ENCODE measurements around the gene SOX8.
"Not testable (repeated sequence)": the region's sequence is repeated elsewhere in the genome, so short reads cannot be mapped to it uniquely, and the experiment has no call there.

SOX8 gene

GRCh38 chr16:981695-982144 is at the start of gene SOX8:
TSS of gene SOX8 (plus strand) at chr16:981770. CDS start at chr16:981923, 153 bp downstream.
- FAIRE-seq, result no peak

- FAIRE-seq, result no peak
Observed at GRCh38 chr16:932831-933330, 48.7 kb upstream of the SOX8 start.

- no peak for FAIRE-seq
Observed at GRCh38 chr16:933581-933980, 48.0 kb upstream of the SOX8 start.

DNA sequence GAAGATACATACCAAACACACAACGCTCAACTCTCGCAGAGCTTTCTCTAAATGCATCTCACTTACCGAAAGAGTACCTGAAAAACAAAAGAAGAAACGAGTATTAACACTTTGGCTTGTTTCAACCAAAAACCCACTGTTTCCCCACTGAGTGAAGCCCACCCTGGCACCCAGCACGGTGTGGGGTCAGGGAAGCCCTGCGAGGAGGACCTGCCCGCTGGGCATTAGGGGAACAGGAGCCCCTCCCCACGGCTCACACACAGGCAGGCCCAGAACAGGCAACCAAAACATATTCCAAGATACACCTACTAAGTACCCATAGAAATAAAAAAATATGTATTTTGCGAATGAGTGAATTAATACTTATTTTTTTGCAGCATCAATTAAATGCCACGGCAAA is 47.4 kb upstream of the SOX8 start:
- FAIRE-seq, result no peak

- FAIRE-seq, result no peak
Observed at GRCh38 chr16:935684-936083, 45.9 kb upstream of the SOX8 start.

DNA sequence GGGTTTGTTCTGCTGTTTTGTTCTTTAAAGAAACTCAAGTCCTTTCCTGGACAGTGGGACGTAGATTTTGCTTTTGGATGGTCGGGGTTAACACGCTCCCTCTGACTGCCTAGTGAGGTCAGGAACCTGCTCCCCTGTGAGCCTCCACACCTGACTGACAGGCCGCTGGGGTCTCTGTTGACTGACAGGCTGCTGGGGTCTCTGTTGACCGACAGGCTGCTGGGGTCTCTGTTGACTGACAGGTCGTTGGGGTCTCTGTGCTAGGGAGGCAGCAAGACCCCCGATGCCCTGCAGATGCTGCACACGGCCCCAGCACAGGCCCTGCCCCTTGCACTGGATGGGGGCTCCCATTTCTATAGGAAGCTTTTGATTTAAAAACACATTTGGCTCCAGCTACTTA is 44.3 kb upstream of the SOX8 start:
- no peak for FAIRE-seq

DNA sequence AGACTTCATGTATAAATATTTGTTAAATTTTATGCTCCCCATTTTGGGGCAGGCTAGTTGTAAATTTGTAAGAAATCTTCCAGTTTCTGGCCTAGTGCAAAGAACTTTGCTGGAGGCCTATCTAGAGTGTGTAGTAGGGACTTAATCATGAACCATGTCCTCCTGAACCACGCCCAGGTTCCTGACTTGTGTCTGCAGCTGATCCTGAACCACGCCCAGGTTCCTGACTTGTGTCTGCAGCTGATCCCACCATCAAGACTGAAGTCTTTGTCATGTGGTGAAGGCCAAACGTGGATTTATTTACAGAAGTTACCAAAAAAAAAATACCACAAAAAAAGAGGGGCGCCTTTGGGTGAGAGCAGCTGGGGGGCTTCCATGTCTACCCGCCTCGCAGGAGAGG is 43.8 kb upstream of the SOX8 start:
- FAIRE-seq, result no peak

DNA sequence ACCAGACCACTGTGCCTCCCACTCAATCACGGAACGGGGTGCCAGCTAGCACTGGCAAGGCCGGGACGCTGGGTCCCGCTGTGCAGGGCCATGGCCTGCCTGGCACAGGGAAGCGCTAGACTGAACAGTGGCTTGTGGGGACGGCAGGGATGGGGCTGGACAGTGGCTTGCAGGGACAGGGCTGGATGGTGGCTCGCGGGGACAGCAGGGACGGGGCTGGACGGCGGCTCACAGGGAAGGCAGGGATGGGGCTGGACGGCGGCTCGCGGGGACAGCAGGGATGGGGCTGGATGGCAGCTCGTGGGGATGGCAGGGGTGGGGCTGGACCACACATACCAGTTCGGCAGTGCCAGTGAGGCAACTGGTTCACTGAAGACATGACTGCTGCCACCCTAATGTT is 43.4 kb upstream of the SOX8 start:
- FAIRE-seq, result no peak

GRCh38 chr16:938752-939151 is 42.8 kb upstream of the SOX8 start:
- no peak for FAIRE-seq

GRCh38 chr16:939311-939710 is 42.3 kb upstream of the SOX8 start:
- FAIRE-seq, result no peak

GRCh38 chr16:939941-940340 is 41.6 kb upstream of the SOX8 start:
- no peak for FAIRE-seq

- FAIRE-seq, result no peak
Observed at GRCh38 chr16:942436-943060, 39.0 kb upstream of the SOX8 start.

GRCh38 chr16:943971-944370 is 37.6 kb upstream of the SOX8 start:
- no peak for FAIRE-seq

DNA sequence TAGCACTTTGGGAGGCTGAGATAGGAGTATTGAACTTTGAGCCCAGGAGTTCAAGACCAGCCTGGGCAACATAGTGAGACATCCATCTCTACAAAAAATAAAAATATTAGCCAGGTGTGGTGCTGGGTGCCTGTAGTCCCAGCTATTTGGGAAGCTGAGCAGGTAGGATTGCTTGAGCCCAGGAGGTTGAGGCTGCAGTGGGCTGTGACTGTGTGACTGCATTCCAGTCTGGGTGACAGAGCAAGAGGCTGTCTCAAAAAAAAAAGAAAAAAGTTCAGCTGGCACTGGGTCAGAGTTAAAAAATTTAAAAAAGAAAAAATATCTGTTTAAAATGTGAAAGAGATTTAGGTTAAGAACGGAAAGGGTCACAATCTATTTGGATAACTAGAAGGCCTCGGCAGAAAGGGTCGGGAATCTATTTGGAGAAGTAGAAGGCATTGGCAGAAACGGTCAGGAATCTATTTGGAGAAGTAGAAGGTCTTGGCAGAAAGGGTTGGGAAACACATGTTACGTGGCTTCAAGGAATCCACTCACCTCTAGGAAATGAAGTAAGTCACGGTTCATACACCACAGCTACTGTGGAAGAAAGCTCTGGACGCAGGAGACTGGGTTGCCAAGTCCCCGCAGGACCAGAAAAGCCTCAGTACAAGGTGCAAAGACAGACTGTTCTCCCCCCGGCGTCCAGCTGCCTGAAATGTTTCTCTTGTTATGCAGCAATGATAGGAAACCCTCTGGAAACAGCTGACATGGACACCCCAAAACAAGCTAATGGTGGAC is 36.1 kb upstream of the SOX8 start:
- no peak for FAIRE-seq

- no peak for FAIRE-seq
Observed at GRCh38 chr16:946048-946395, 35.5 kb upstream of the SOX8 start.

GRCh38 chr16:947255-947921 is 34.2 kb upstream of the SOX8 start:
- no peak for FAIRE-seq

DNA sequence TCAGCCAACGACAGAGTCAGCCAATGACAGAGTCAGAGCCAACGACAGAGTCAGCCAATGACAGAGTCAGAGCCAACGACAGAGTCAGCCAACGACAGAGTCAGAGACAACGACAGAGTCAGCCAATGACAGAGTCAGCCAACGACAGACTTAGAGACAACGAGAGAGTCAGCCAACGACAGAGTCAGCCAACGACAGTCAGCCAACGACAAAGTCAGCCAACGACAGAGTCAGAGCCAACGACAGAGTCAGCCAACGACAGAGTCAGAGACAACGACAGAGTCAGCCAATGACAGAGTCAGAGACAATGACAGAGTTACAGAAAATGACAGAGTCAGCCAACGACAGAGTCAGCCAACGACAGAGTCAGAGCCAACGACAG is 33.7 kb upstream of the SOX8 start:
- FAIRE-seq, result not testable (repeated sequence)

DNA sequence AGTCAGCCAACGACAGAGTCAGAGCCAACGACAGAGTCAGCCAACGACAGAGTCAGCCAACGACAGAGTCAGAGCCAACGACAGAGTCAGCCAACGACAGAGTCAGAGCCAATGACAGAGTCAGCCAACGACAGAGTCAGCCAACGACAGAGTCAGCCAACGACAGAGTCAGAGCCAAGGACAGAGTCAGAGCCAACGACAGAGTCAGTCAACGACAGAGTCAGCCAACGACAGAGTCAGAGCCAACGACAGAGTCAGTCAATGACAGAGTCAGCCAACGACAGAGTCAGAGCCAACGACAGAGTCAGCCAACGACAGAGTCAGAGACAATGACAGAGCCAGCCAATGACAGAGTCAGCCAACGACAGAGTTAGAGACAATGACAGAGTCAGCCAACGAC is 32.8 kb upstream of the SOX8 start:
- FAIRE-seq, result not testable (repeated sequence)

DNA sequence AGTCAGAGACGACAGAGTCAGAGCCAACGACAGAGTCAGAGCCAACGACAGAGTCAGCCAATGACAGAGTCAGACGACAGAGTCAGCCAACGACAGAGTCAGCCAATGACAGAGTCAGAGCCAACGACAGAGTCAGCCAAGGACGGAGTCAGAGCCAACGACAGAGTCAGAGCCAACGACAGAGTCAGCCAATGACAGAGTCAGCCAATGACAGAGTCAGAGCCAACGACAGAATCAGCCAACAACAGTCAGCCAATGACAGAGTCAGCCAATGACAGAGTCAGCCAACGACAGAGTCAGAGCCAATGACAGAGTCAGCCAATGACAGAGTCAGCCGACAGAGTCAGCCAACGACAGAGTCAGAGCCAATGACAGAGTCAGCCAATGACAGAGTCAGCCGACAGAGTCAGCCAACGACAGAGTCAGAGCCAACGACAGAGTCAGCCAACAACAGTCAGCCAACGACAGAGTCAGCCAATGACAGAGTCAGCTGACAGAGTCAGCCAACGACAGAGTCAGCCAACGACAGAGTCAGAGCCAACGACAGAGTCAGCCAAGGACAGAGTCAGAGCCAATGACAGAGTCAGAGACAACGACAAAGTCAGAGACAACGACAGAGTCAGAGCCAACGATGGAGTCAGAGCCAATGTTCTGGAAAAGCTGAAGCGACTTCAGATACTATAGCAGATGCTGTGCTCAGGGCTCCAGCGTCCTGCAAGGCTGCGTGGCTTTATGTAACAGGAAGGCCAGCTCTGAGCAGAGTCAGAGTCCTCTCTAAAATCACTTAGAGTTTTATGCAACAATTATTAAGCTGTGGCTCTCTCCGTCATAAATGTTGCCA is 30.6 kb upstream of the SOX8 start:
- not testable (repeated sequence) for FAIRE-seq

GRCh38 chr16:951660-952301 is 29.8 kb upstream of the SOX8 start:
- no peak for FAIRE-seq

DNA sequence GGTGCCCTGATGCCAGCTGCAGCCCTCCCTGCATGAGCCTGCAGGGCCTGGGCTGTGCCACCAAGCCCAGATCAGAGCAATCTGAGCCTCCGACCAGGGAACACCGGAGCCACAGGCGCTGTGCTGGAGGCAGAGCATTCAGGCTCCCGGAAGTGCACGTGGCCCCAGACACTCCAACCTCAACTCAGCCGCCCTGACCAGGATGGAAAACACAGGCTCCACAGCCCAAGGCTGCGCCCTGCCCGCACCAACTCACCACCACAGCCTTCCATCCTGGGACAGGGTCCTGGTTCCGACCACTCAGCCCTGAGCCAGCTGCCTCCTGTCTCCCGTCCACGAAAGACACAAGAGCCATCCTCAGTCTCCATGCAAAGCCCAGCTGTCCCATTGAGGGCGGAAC is 29.2 kb upstream of the SOX8 start:
- no peak for FAIRE-seq

- FAIRE-seq, result not testable (repeated sequence)
Observed at GRCh38 chr16:953818-954217, 27.8 kb upstream of the SOX8 start.

GRCh38 chr16:955766-956165 is 25.8 kb upstream of the SOX8 start:
- not testable (repeated sequence) for FAIRE-seq
